Heart right ventricle (tissue), 16 donors: ENCODE results near the gene RBFOX1. TPM values are rescaled to one million over a fixed set of nuclear protein-coding genes. Genes with fewer than 3 reads are reported as not detected.

Source experiments
- ATAC-seq, 8 donors: fragments of 200-7000 bp; cut with Tn5 transposase; one replicate each; pipeline ENCODE4 v1.9.1; 2020; ENCODE audit warnings: mild to moderate bottlenecking in 8 of 8, moderate library complexity in 8 of 8, moderate number of reproducible peaks in 1 of 8
- DNase-seq, 2 donors: peaks; one replicate each; pipeline ENCODE4 v3.0.0-alpha.2; 2020
- H3K27ac ChIP-seq, 10 donors: fragments of 200-600 bp; sonication (generic) in 2 of 10; one replicate each; pipeline versions ENCODE4 v1.5.0 to v1.8.0; 2020 to 2022; ENCODE audit warnings: mild to moderate bottlenecking in 3 of 10
- H3K27me3 ChIP-seq, 7 donors: fragments of 200-600 bp; one replicate each; pipeline ENCODE4 v1.8.0; 2021 to 2022; ENCODE audit warnings: mild to moderate bottlenecking in 2 of 7
- H3K36me3 ChIP-seq, 9 donors: fragments of 200-600 bp; sonication (generic) in 1 of 9; one replicate each; pipeline versions ENCODE4 v1.5.0 to v1.8.0; 2020 to 2022; ENCODE audit warnings: mild to moderate bottlenecking in 2 of 9
- H3K4me1 ChIP-seq, 9 donors: fragments of 200-600 bp; sonication (generic) in 1 of 9; one replicate each; pipeline versions ENCODE4 v1.5.0 to v1.8.0; 2020 to 2022; ENCODE audit warnings: mild to moderate bottlenecking in 4 of 9
- H3K4me3 ChIP-seq, 10 donors: fragments of 200-600 bp; sonication (generic) in 2 of 10; one replicate each; pipeline versions ENCODE4 v1.5.0 to v1.8.0; 2020 to 2022; ENCODE audit warnings: mild to moderate bottlenecking in 7 of 10, moderate library complexity in 2 of 10
- H3K9me3 ChIP-seq, 11 donors: fragments of 200-600 bp in 10 of 11; sonication (generic) in 2 of 11; one replicate each; pipeline versions ENCODE4 v1.5.0 to v1.8.0; 2013 to 2022; ENCODE audit warnings: mild to moderate bottlenecking in 2 of 11, control low read depth in 1 of 11, moderate library complexity in 1 of 11
- CTCF ChIP-seq, 9 donors: fragments of 200-600 bp; sonication (generic) in 2 of 9; IDR thresholded peaks; one replicate each; pipeline versions ENCODE4 v1.5.0 to v1.8.0; 2021 to 2022; ENCODE audit warnings: antibody characterized with exemption in 9 of 9, mild to moderate bottlenecking in 5 of 9, moderate library complexity in 1 of 9
- WGBS, 2 donors: extraction: QIAGEN DNeasy Blood & Tissue Kit; methylation state at CpG; one replicate each; pipeline ENCODE4 v1.1.7; 2013; ENCODE audit warnings: inconsistent platforms in 1 of 2; 5-methylcytosine and 5-hydroxymethylcytosine counted together
- intact Hi-C, 10 donors: fragments of 100-400 bp; cut with DNase I; formaldehyde crosslinking; loops; one replicate each; pipeline versions ENCODE4 v1.11.1 to v1.14.2; 2022
- polyA plus RNA-seq, 2 donors: library from polyadenylated mRNA; stranded (reverse); fragments of 200-250 nt; gene quantifications; one replicate each; pipeline ENCODE4 v1.2.3, GENCODE V29; 2013
- total RNA-seq, 10 donors: library from RNA; stranded (reverse); fragmentation: NEBNext Ultra II Directional in 3 of 10; extraction: Animal tissue kit (Norgen Biotek cat#: 25700) in 3 of 10; gene quantifications; one replicate each; pipeline versions ENCODE4 v1.2.1 to v1.2.4, GENCODE V29; 2021 to 2023
- donor health status: Arrhythmogenic right ventricular cardiomyopathy.
- donor health status: ischemic (EF 13 %, LVEDD 7.1; RV severe dilation, severe dysfunction).
- donor health status: healthy with polysubstance abuse.
- donor health status: DM: no; HTN: yes; CAD: no.
- donor health status: DM: no; HTN: no; CAD: no.
- donor health status: ischemic (EF 25% LVEDD 6.9; RV normal size, moderate dysfunction).
- donor health status: ischemic (EF 25% LVEDD 5.7; RV mildly dilated, moderate dysfunction).
- donor health status: healthy.
- donor health status: DM: yes; HTN: yes; CAD: no.
- donor health status: Ischemic cardiomyopathy.
- donor health status: ischemic (EF 35%, LVEDD 5.7; RV mildly dilated, moderate dysfunction).
- donor health status: nonischemic (EF 11% LVEDD 7.7; RV severe dilation, severe dysfunction).
- donor health status: DM: yes; HTN: yes; CAD: no.
- donor health status: PGD.
- donor health status: ischemic (EF 29% LVEDD 5.4; RV normal size, mild dysfunction).
- donor health status: nonischemic (EF 23%, LVEDD 6.1; RV moderate dilation, normal function).

The RBFOX1 gene
- total and polyA plus RNA-seq, 12 donors = 11.1 to 82.9 (median 53.4) TPM

- no peaks in the 10 kb centered on the region for H3K36me3 ChIP-seq
- H3K4me1 ChIP-seq = peaks cover 0 to 12% (median 0%) of the 10 kb centered on the region in 9 donors
- intact Hi-C loops = no loop called here
- peaks cover 0 to 56% (median 24%) of the 10 kb centered on the region in 7 donors for H3K27me3 ChIP-seq
- TF ChIP-seq CTCF (IDR thresholded peaks at IDR 0.05) = no peak
- DNase-seq (no peak), ATAC-seq (peak in 1 of 8 donors; percentile 25)
- peak overlapping the region in 9 of 10 donors; percentile 28 to 49 (median 45) for H3K4me3 ChIP-seq
- H3K9me3 ChIP-seq = no peaks in the 10 kb centered on the region
- WGBS, 2 donors = 2% methylated on average over 27 of the region's 27 CpGs
- H3K27ac ChIP-seq = no peak overlapping the region
Observed at GRCh38 chr16:7304279-7304678, 28.4 kb upstream of the RBFOX1 start.

GRCh38 chr16:7304958-7305357 lies 27.7 kb upstream of the RBFOX1 start:
- H3K4me1 ChIP-seq = peaks cover 0 to 12% (median 0%) of the 10 kb centered on the region in 9 donors
- intact Hi-C loops = no loop called here

GRCh38 chr16:7313170-7313569 lies 19.5 kb upstream of the RBFOX1 start:
- Histone ChIP-seq H3K36me3 (no peaks in the 10 kb centered on the region), H3K27ac (no peak overlapping the region), H3K9me3 (no peaks in the 10 kb centered on the region), H3K4me1 (no peaks in the 10 kb centered on the region), H3K27me3 (peaks cover 0 to 7% (median 0%) of the 10 kb centered on the region in 7 donors), H3K4me3 (no peak overlapping the region)
- intact Hi-C loops = no loop called here
- peak in 8 of 9 donors; percentile 24 to 60 (median 50) for TF ChIP-seq CTCF (IDR thresholded peaks at IDR 0.05)
- no peak for DNase-seq
- no peak for ATAC-seq
- WGBS, 2 donors = 46 to 55% methylated on average over 5 of the region's 5 CpGs

More at GRCh38 chr16:7304958-7305357, 27.7 kb upstream of the RBFOX1 start:
- TF ChIP-seq CTCF (IDR thresholded peaks at IDR 0.05) = no peak
- no peak for ATAC-seq
- 20 to 35% methylated on average over 4 of the region's 4 CpGs for WGBS, 2 donors
- Histone ChIP-seq H3K27ac (no peak overlapping the region), H3K4me3 (no peak overlapping the region), H3K9me3 (no peaks in the 10 kb centered on the region), H3K36me3 (no peaks in the 10 kb centered on the region), H3K27me3 (peaks cover 0 to 57% (median 24%) of the 10 kb centered on the region in 7 donors)
- no peak for DNase-seq

- H3K9me3 ChIP-seq = no peaks in the 10 kb centered on the region
- no peaks in the 10 kb centered on the region for H3K4me1 ChIP-seq
- no peak for TF ChIP-seq CTCF (IDR thresholded peaks at IDR 0.05)
- no peak overlapping the region for H3K27ac ChIP-seq
- H3K36me3 ChIP-seq = no peaks in the 10 kb centered on the region
- DNase-seq (no peak), ATAC-seq (no peak)
- H3K27me3 ChIP-seq = peaks cover 0 to 2% (median 0%) of the 10 kb centered on the region in 7 donors
- H3K4me3 ChIP-seq = no peak overlapping the region
- WGBS, 2 donors = 69 to 75% methylated on average over 12 of the region's 12 CpGs
- intact Hi-C loops = no loop called here
Observed at GRCh38 chr16:7314163-7314562, 18.5 kb upstream of the RBFOX1 start.
